Ecto neural progenitor cell (in vitro differentiated cells): ENCODE data around the gene POM121.
"Not testable (repeated sequence)": the region's sequence is repeated elsewhere in the genome, so short reads cannot be mapped to it uniquely, and the experiment has no call there.

Experiments
- DNase-seq: peaks from one replicate; pipeline ENCODE4 v3.0.0-alpha.2; 2018; ENCODE audit warnings: low spot score

The POM121 gene

DNA sequence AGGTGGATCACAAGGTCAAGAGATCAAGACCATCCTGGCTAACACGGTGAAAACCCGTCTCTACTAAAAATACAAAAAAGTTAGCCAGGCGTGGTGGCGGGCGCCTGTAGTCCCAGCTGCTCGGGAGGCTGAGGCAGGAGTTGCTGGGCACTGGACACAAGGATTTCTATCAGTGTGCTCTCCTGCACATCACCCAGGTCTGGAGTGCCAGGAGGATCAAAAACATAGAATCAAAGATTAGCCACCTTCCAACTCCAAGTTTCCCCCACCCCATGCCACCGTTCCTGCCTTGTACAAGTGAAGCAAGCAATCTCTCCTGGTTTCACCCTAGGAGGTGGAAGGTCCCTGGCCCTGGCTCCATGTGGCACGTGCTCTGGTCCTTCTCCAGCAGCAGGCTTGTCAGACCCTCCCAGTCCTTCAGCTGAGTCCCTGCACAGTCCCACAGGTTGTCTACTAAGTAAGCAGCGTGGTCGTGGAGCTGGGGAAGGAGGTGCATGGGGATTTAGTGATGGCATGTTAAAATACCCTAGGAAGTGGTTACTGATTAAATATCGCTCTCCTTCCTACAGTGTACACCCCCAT is 73.1 kb downstream of the POM121 start:
- not testable (repeated sequence) for DNase-seq
